ENCODE measurements around the gene DMPK. TPM values are rescaled to one million over a fixed set of nuclear protein-coding genes. Genes with fewer than 3 reads are reported as not detected.

The DMPK gene
- total RNA-seq, 1 experiment from 2014 or later: 28.1 TPM

- no peak overlapping the region for H3K27ac Mint-ChIP-seq (ENCODE audit: unreplicated experiment)
- Histone ChIP-seq H3K36me3 (ENCODE audit: control insufficient read depth, insufficient read depth, low read length) (peaks cover 4% of the 10 kb centered on the region), H3K27me3 (replicated peaks; ENCODE audit: control insufficient read depth, insufficient read depth, low read length) (no peaks in the 10 kb centered on the region), H3K4me1 (peaks cover 6% of the 10 kb centered on the region; the same call in 1 of the 2 replicates), H3K9me3 (no peaks in the 10 kb centered on the region), H3K4me3 (ENCODE audit: low read depth, low read length) (no peak overlapping the region)
- POLR2A ChIA-PET: no interaction called here
- intact Hi-C loops (cut with micrococcal nuclease; ENCODE audit: unreplicated experiment): no loop called here
- no peak for DNase-seq
- no peak for TF ChIP-seq CTCF (IDR thresholded peaks at IDR 0.05; ENCODE audit: insufficient read depth in 1 of 2, low read depth in 1 of 2, low read length in 1 of 2, severe bottlenecking in 1 of 2, unreplicated experiment in 1 of 2)
- H3K4me3 Mint-ChIP-seq (ENCODE audit: unreplicated experiment): no peak overlapping the region
- peaks cover 14% of the 10 kb centered on the region for H3K4me1 Mint-ChIP-seq (ENCODE audit: low read depth, unreplicated experiment)
- H3K9me3 Mint-ChIP-seq (ENCODE audit: unreplicated experiment): no peaks in the 10 kb centered on the region
- H3K36me3 Mint-ChIP-seq (ENCODE audit: insufficient read depth, unreplicated experiment): peaks cover 71% of the 10 kb centered on the region
- H3K27me3 Mint-ChIP-seq (ENCODE audit: insufficient read depth, unreplicated experiment): no peaks in the 10 kb centered on the region
- BruUV-seq (replicated peaks): no TSS peak
- CTCF ChIA-PET: interaction anchor here (0.6 kb wide), 1 partner anchor 221 kb away, joined by 7 read pairs; no protein-coding TSS in a partner anchor
These were observed 38.8 kb upstream of the DMPK start for GRCh38 chr19:45821103-45821521.

GRCh38 chr19:45820413-45821102 is 38.3 kb upstream of the DMPK start:
- no peak overlapping the region for H3K4me3 ChIP-seq (ENCODE audit: low read depth, low read length)
- no TSS peak for BruUV-seq (replicated peaks)
- ChIA-PET CTCF (interaction anchor here (0.6 kb wide), 1 partner anchor 50 kb away, joined by 3 read pairs; no protein-coding TSS in a partner anchor), POLR2A (no interaction called here)
- H3K4me1 ChIP-seq: peaks cover 6% of the 10 kb centered on the region; the same call in 1 of the 2 replicates
- peaks cover 4% of the 10 kb centered on the region for H3K36me3 ChIP-seq (ENCODE audit: control insufficient read depth, insufficient read depth, low read length)
- H3K4me1 Mint-ChIP-seq (ENCODE audit: low read depth, unreplicated experiment): peaks cover 14% of the 10 kb centered on the region
- H3K27me3 ChIP-seq (replicated peaks; ENCODE audit: control insufficient read depth, insufficient read depth, low read length): no peaks in the 10 kb centered on the region
- H3K36me3 Mint-ChIP-seq (ENCODE audit: insufficient read depth, unreplicated experiment): peaks cover 69% of the 10 kb centered on the region
- no peak for TF ChIP-seq CTCF (IDR thresholded peaks at IDR 0.05; ENCODE audit: insufficient read depth in 1 of 2, low read depth in 1 of 2, low read length in 1 of 2, severe bottlenecking in 1 of 2, unreplicated experiment in 1 of 2)
- no peak overlapping the region for H3K27ac Mint-ChIP-seq (ENCODE audit: unreplicated experiment)
- H3K9me3 ChIP-seq: no peaks in the 10 kb centered on the region
- no peak overlapping the region for H3K4me3 Mint-ChIP-seq (ENCODE audit: unreplicated experiment)
- no peak for DNase-seq
- no peaks in the 10 kb centered on the region for H3K9me3 Mint-ChIP-seq (ENCODE audit: unreplicated experiment)
- intact Hi-C loops (cut with micrococcal nuclease; ENCODE audit: unreplicated experiment): no loop called here
- H3K27me3 Mint-ChIP-seq (ENCODE audit: insufficient read depth, unreplicated experiment): no peaks in the 10 kb centered on the region

- intact Hi-C loops (cut with micrococcal nuclease; ENCODE audit: unreplicated experiment): loop anchor here (10.0 kb wide), 1 partner anchor 195 kb away; no protein-coding TSS in a partner anchor
- peak overlapping the region; percentile 80 for H3K27ac Mint-ChIP-seq (ENCODE audit: unreplicated experiment)
- H3K4me3 Mint-ChIP-seq (ENCODE audit: unreplicated experiment): no peak overlapping the region
- peaks cover 6% of the 10 kb centered on the region; the same call in 1 of the 2 replicates for H3K4me1 ChIP-seq
- peaks cover 4% of the 10 kb centered on the region for H3K36me3 ChIP-seq (ENCODE audit: control insufficient read depth, insufficient read depth, low read length)
- BruUV-seq (replicated peaks): no TSS peak
- H3K4me3 ChIP-seq (ENCODE audit: low read depth, low read length): no peak overlapping the region
- CTCF ChIA-PET: no interaction called here
- no peak for TF ChIP-seq CTCF (IDR thresholded peaks at IDR 0.05; ENCODE audit: insufficient read depth in 1 of 2, low read depth in 1 of 2, low read length in 1 of 2, severe bottlenecking in 1 of 2, unreplicated experiment in 1 of 2)
- no peaks in the 10 kb centered on the region for H3K9me3 ChIP-seq
- POLR2A ChIA-PET: no interaction called here
- peaks cover 72% of the 10 kb centered on the region for H3K36me3 Mint-ChIP-seq (ENCODE audit: insufficient read depth, unreplicated experiment)
- no peaks in the 10 kb centered on the region for H3K9me3 Mint-ChIP-seq (ENCODE audit: unreplicated experiment)
- H3K27me3 ChIP-seq (replicated peaks; ENCODE audit: control insufficient read depth, insufficient read depth, low read length): no peaks in the 10 kb centered on the region
- peaks cover 14% of the 10 kb centered on the region for H3K4me1 Mint-ChIP-seq (ENCODE audit: low read depth, unreplicated experiment)
- H3K27me3 Mint-ChIP-seq (ENCODE audit: insufficient read depth, unreplicated experiment): no peaks in the 10 kb centered on the region
- no peak for DNase-seq
These were observed 37.5 kb upstream of the DMPK start for GRCh38 chr19:45819769-45820168.

All from Caco-2 (cell line).